ENCODE results near the gene PDZRN3.

DNA sequence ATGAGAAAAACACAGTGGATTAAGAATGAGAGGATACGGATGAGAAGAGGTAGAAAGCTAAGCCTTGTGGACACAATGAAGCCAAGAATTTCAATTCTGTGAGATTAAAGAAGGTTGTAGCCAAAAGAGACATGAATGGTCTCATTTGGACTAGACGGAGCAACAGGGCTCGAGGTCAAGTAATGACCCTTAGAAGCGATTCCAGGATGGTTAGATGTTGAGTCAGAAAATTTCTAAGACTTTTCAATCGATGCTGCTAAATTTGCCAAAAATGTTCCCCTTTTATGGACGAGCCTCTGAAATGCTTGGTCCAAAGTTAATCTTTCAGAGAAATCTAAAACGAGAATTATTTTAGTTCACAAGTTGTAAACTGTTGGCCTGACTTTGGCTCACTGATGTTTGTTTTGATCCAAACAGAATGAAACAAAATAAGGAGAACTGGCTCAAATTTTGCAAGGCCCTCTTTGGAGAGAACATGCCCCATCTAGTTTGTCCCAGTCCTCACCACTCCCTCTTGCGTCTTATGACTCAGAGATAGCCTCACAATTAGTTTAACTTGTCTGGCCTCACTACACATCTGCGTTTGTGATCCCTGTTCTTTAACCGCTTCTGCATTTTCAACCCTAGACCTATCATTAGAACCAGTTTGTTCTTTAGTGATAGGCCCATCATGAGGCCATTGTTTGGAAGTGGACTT lies 235.5 kb downstream of the PDZRN3 start:
- TF ChIP-seq ZBTB20 (CRISPR knock-in tag; IDR thresholded peaks at IDR 0.05; ENCODE audit: borderline replicate concordance, low read depth) (no peak), DZIP1 (CRISPR knock-in tag; IDR thresholded peaks at IDR 0.05) (no peak), HNF4A (CRISPR knock-in tag; IDR thresholded peaks at IDR 0.05) (no peak), ZFP62 (CRISPR knock-in tag; IDR thresholded peaks at IDR 0.05) (no peak)
- TF ChIP-seq, protein P1, sequence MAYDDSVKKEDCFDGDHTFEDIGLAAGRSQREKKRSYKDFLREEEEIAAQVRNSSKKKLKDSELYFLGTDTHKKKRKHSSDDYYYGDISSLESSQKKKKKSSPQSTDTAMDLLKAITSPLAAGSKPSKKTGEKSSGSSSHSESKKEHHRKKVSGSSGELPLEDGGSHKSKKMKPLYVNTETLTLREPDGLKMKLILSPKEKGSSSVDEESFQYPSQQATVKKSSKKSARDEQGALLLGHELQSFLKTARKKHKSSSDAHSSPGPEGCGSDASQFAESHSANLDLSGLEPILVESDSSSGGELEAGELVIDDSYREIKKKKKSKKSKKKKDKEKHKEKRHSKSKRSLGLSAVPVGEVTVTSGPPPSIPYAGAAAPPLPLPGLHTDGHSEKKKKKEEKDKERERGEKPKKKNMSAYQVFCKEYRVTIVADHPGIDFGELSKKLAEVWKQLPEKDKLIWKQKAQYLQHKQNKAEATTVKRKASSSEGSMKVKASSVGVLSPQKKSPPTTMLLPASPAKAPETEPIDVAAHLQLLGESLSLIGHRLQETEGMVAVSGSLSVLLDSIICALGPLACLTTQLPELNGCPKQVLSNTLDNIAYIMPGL (CRISPR knock-in tag; IDR thresholded peaks at IDR 0.05; ENCODE audit: borderline replicate concordance in 1 of 2, low read depth in 1 of 2): no peak
- TF ChIP-seq, protein P2, sequence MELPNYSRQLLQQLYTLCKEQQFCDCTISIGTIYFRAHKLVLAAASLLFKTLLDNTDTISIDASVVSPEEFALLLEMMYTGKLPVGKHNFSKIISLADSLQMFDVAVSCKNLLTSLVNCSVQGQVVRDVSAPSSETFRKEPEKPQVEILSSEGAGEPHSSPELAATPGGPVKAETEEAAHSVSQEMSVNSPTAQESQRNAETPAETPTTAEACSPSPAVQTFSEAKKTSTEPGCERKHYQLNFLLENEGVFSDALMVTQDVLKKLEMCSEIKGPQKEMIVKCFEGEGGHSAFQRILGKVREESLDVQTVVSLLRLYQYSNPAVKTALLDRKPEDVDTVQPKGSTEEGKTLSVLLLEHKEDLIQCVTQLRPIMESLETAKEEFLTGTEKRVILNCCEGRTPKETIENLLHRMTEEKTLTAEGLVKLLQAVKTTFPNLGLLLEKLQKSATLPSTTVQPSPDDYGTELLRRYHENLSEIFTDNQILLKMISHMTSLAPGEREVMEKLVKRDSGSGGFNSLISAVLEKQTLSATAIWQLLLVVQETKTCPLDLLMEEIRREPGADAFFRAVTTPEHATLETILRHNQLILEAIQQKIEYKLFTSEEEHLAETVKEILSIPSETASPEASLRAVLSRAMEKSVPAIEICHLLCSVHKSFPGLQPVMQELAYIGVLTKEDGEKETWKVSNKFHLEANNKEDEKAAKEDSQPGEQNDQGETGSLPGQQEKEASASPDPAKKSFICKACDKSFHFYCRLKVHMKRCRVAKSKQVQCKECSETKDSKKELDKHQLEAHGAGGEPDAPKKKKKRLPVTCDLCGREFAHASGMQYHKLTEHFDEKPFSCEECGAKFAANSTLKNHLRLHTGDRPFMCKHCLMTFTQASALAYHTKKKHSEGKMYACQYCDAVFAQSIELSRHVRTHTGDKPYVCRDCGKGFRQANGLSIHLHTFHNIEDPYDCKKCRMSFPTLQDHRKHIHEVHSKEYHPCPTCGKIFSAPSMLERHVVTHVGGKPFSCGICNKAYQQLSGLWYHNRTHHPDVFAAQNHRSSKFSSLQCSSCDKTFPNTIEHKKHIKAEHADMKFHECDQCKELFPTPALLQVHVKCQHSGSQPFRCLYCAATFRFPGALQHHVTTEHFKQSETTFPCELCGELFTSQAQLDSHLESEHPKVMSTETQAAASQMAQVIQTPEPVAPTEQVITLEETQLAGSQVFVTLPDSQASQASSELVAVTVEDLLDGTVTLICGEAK (IDR thresholded peaks at IDR 0.05): no peak
- TF ChIP-seq, protein P2 (CRISPR knock-in tag; IDR thresholded peaks at IDR 0.05): no peak

All from HepG2 (cell line).